HepG2 (cell line): ENCODE measurements around the gene GABRG3. TPM values are rescaled to one million over a fixed set of nuclear protein-coding genes. Genes with fewer than 3 reads are reported as not detected.

Source experiments
- ATAC-seq: fragments of 200-7000 bp; cut with Tn5 transposase; 3 replicates; pipeline ENCODE4 v1.9.1; 2020; ENCODE audit warnings: mild to moderate bottlenecking, moderate library complexity
- BruUV-seq: library from RNA; stranded (reverse); fragments of 400-500 nt; replicated peaks from 2 replicates; lab custom pipeline; 2021; lab: Mats Ljungman, UMichigan
- CTCF ChIA-PET: fragments of 300-600 bp; formaldehyde crosslinking; extraction: SDS; loops from one replicate; lab custom pipeline; 2021; ENCODE audit warnings: low total read pairs, inconsistent platforms, low intra/inter-chr PET ratio; lab: Yijun Ruan, JAX
- POLR2A ChIA-PET: fragments of 350-600 bp; sonication (Branson Sonifier 250); formaldehyde crosslinking; loops from one replicate; lab custom pipeline; 2020; ENCODE audit warnings: antibody characterized with exemption, inconsistent platforms; lab: Yijun Ruan, JAX
- DNase-seq: peaks from one replicate; pipeline ENCODE4 v3.0.0-alpha.2; 2015; ENCODE audit warnings: low spot score
- FAIRE-seq: peaks from 3 replicates; lab custom pipeline; 2011; peaks lifted over from hg19 to GRCh38; lab: Jason Lieb, UNC
- H2AFZ ChIP-seq: one replicate; pipeline ENCODE4 v1.6.1; 2011; ENCODE audit warnings: low read length, inconsistent platforms
- H3K27ac ChIP-seq: fragments of 300-600 bp; 3 replicates; pipeline ENCODE4 v1.8.0; 2011; ENCODE audit warnings: mixed run types, mild to moderate bottlenecking, mixed read lengths, low read length, inconsistent platforms; ENCODE audit not compliant: insufficient read depth; ENCODE audit errors: extremely low read length
- H3K27me3 ChIP-seq, 2 experiments: fragments of 200-600 bp in 1 of 2; 2 replicates in 1 of 2; 3 replicates in 1 of 2; pipeline versions ENCODE4 v1.6.0 to v1.8.0; 2011; ENCODE audit warnings: low read length in 2 of 2, mild to moderate bottlenecking in 2 of 2, moderate library complexity in 2 of 2, inconsistent platforms in 1 of 2; ENCODE audit not compliant: insufficient read depth in 2 of 2, control insufficient read depth in 1 of 2
- H3K36me3 ChIP-seq, 2 experiments: fragments of 200-600 bp in 1 of 2; replicated peaks in 1 of 2; 2 replicates in 1 of 2; 3 replicates in 1 of 2; pipeline versions ENCODE4 v1.5.1 to v1.8.0; 2011; ENCODE audit warnings: low read length in 2 of 2, inconsistent platforms in 1 of 2; ENCODE audit not compliant: insufficient read depth in 2 of 2, control insufficient read depth in 1 of 2
- H3K4me1 ChIP-seq: 2 replicates; pipeline ENCODE4 v1.5.1; 2012; ENCODE audit warnings: low read length, inconsistent platforms; ENCODE audit not compliant: insufficient read depth
- H3K4me2 ChIP-seq: 2 replicates; pipeline ENCODE4 v1.6.0; 2011; ENCODE audit warnings: low read depth, low read length, inconsistent platforms
- H3K4me3 ChIP-seq, 3 experiments: fragments of 200-600 bp in 1 of 3; sonication (generic), shearing (Covaris generic) in 1 of 3; replicated peaks in 1 of 3; 2 replicates each; pipeline ENCODE4 v1.5.1; 2011 to 2016; ENCODE audit warnings: low read length in 3 of 3, inconsistent platforms in 2 of 3, low read depth in 2 of 3, mild to moderate bottlenecking in 2 of 3, control low read depth in 1 of 3, mixed read lengths in 1 of 3; ENCODE audit not compliant: insufficient read depth in 1 of 3
- H3K79me2 ChIP-seq: one replicate; pipeline ENCODE4 v1.6.1; 2011; ENCODE audit warnings: low read length, inconsistent platforms; ENCODE audit not compliant: insufficient read depth
- H3K9ac ChIP-seq: 2 replicates; pipeline ENCODE4 v1.6.0; 2011; ENCODE audit warnings: mild to moderate bottlenecking, low read depth, low read length, inconsistent platforms; ENCODE audit not compliant: insufficient read depth
- H3K9me3 ChIP-seq: 2 replicates; pipeline ENCODE4 v1.5.1; 2012; ENCODE audit warnings: mild to moderate bottlenecking, low read length
- H4K20me1 ChIP-seq: 2 replicates; pipeline ENCODE4 v1.6.0; 2011; ENCODE audit warnings: inconsistent platforms, mild to moderate bottlenecking, low read length, moderate library complexity; ENCODE audit not compliant: insufficient read depth
- ADNP ChIP-seq: sonication (generic); formaldehyde crosslinking; IDR thresholded peaks from 2 replicates; pipeline ENCODE4 v1.4.0; 2020; ENCODE audit warnings: missing genetic modification reagents
- GATA4 ChIP-seq: sonication (generic); IDR thresholded peaks from 2 replicates; pipeline ENCODE4 v1.6.1; 2016; ENCODE audit warnings: antibody characterized with exemption, low read depth, borderline replicate concordance
- HDAC6 ChIP-seq: fragments of 200-600 bp; sonication (generic); IDR thresholded peaks from 2 replicates; pipeline ENCODE4 v1.7.0; 2017; ENCODE audit warnings: mild to moderate bottlenecking, antibody characterized with exemption, low read length, low read depth
- HNRNPK ChIP-seq: fragments of 200-400 bp; formaldehyde crosslinking; IDR thresholded peaks from 2 replicates; pipeline ENCODE4 v1.6.1; 2018; ENCODE audit warnings: low read length, low read depth, moderate library complexity, mild to moderate bottlenecking; ENCODE audit not compliant: poor library complexity, severe bottlenecking
- MAFG ChIP-seq: sonication (generic); formaldehyde crosslinking; IDR thresholded peaks from 2 replicates; pipeline ENCODE4 v1.5.1; 2020; ENCODE audit warnings: mild to moderate bottlenecking, missing genetic modification reagents
- NONO ChIP-seq, 2 experiments: fragments of 450-650 bp in 1 of 2; sonication (generic) in 1 of 2; formaldehyde crosslinking in 1 of 2; IDR thresholded peaks in 1 of 2; conservative IDR thresholded peaks in 1 of 2; 2 replicates each; pipeline versions ENCODE4 v1.6.1 to v1.8.0; 2017 to 2022; ENCODE audit warnings: mild to moderate bottlenecking in 1 of 2, missing genetic modification reagents in 1 of 2, moderate library complexity in 1 of 2
- SNAI1 ChIP-seq: sonication (generic); formaldehyde crosslinking; IDR thresholded peaks from 2 replicates; pipeline ENCODE4 v1.5.0; 2020; ENCODE audit warnings: mild to moderate bottlenecking, missing genetic modification reagents, borderline replicate concordance
- TBL1XR1 ChIP-seq: fragments of 150-350 bp; IDR thresholded peaks from 2 replicates; pipeline ENCODE4 v1.6.1; 2014; ENCODE audit warnings: borderline replicate concordance, low read length; ENCODE audit not compliant: partially characterized antibody
- ZFP36 ChIP-seq: fragments of 150-350 bp; IDR thresholded peaks from 2 replicates; pipeline ENCODE4 v1.6.1; 2018; ENCODE audit warnings: borderline replicate concordance, low read length, low read depth; ENCODE audit not compliant: partially characterized antibody
- ZNF3 ChIP-seq: IDR thresholded peaks from 2 replicates; pipeline ENCODE4 v1.7.0; 2017; ENCODE audit warnings: inconsistent platforms
- ZNF629 ChIP-seq: sonication (generic); formaldehyde crosslinking; conservative IDR thresholded peaks from 2 replicates; pipeline ENCODE4 v1.5.0; 2020; ENCODE audit warnings: missing genetic modification reagents
- ZNF746 ChIP-seq: sonication (generic); formaldehyde crosslinking; IDR thresholded peaks from 2 replicates; pipeline ENCODE4 v1.8.0; 2022; ENCODE audit warnings: mild to moderate bottlenecking, missing genetic modification reagents
- ZNF777 ChIP-seq: sonication (generic); formaldehyde crosslinking; IDR thresholded peaks from 2 replicates; pipeline ENCODE4 v1.4.0; 2020; ENCODE audit warnings: missing genetic modification reagents
- ZSCAN9 ChIP-seq: IDR thresholded peaks from 2 replicates; pipeline ENCODE4 v1.6.1; 2016; ENCODE audit warnings: borderline replicate concordance
- WGBS: methylation state at CpG from one replicate; pipeline ENCODE4 v1.1.6; 2017; ENCODE audit warnings: low lambda C conversion rate; 5-methylcytosine and 5-hydroxymethylcytosine counted together
- in situ Hi-C: cut with HindIII; loops from 2 replicates; pipeline ENCODE4 v1.10.0; 2017; ENCODE audit warnings: low pct_unique_long_range_greater_than_20kb; ENCODE audit not compliant: extremely low pct_ligation_motif_present
- intact Hi-C: fragments of 100-400 bp; cut with micrococcal nuclease; formaldehyde crosslinking; loops from one replicate; pipeline ENCODE4 v1.10.0; 2022; ENCODE audit not compliant: unreplicated experiment
- polyA plus RNA-seq, 8 experiments: library from polyadenylated mRNA; depleted of rRNA in 3 of 8; stranded (reverse) in 7 of 8; unstranded in 1 of 8; fragments of >200 nt; fragmentation: Illumina TruSeq in 4 of 8; extraction: Trizol in 4 of 8; gene quantifications; 2 replicates each; pipeline versions ENCODE4 v1.2.1 to v1.2.3, GENCODE V29; 2011 to 2016; ENCODE audit warnings: low read depth in 4 of 8, missing spikeins in 1 of 8, mixed read lengths in 1 of 8; ENCODE audit not compliant: insufficient read depth in 1 of 8
- total RNA-seq, 5 experiments: library from RNA; depleted of rRNA; stranded (reverse); fragments of >200 nt; fragmentation: Illumina TruSeq; extraction: Trizol; gene quantifications; 2 replicates each; pipeline ENCODE4 v1.2.3, GENCODE V29; 2016; ENCODE audit warnings: low read depth in 1 of 5
- TF ChIP-seq, protein P1 (sequence below): sonication (generic); formaldehyde crosslinking; IDR thresholded peaks from 2 replicates; pipeline ENCODE4 v1.9.0; 2021; ENCODE audit warnings: missing genetic modification reagents, borderline replicate concordance
- TF ChIP-seq, protein P2 (sequence below): fragments of 450-650 bp; IDR thresholded peaks from 2 replicates; pipeline ENCODE4 v1.6.1; 2017
- TF ChIP-seq, protein P3 (sequence below): sonication (generic); formaldehyde crosslinking; IDR thresholded peaks from 2 replicates; pipeline ENCODE4 v1.4.0; 2020; ENCODE audit warnings: missing genetic modification reagents

Gene GABRG3
- total and polyA plus RNA-seq, 2 of the 13 experiments (the other 11 are each of a cell fraction or from before 2014, with no cell fraction given): not detected

DNA sequence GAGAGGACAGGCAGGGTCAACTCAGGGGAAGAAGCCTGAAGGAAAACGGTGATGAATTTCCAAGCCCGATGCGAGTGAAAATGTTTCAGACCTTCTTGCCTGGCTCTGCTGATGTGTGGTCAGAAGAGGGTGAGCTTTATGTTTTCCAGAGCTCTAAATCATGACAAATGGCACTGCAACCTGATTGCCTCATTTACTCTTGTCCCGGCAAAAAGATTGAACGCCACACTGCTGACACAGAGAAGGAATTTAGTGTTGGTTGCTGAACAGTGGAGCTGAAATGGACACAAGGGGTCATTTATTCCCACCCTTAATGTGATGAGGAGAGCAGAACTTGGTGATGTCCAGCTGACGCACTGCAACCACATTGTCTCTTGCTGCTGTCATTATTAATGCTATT is 36.1 kb upstream of the GABRG3 start:
- BruUV-seq: no TSS peak
- FAIRE-seq (no peak), DNase-seq (no peak), ATAC-seq (no peak)
- Histone ChIP-seq H3K9me3 (no peaks in the 10 kb centered on the region), H3K36me3 (no peaks in the 10 kb centered on the region), H3K4me1 (no peaks in the 10 kb centered on the region), H3K4me3 (no peak overlapping the region), H2AFZ (no peak overlapping the region), H3K79me2 (no peaks in the 10 kb centered on the region), H3K4me2 (no peak overlapping the region), H3K27me3 (no peaks in the 10 kb centered on the region), H3K9ac (no peak overlapping the region), H4K20me1 (no peaks in the 10 kb centered on the region), H3K27ac (no peak overlapping the region)
- in situ Hi-C loops (no loop called here), intact Hi-C loops (no loop called here)
- ChIA-PET CTCF (no interaction called here), POLR2A (no interaction called here)
- WGBS: 25% methylated on average over 6 of the region's 6 CpGs
- TF ChIP-seq ZNF3 (CRISPR knock-in tag): no peak
- TF ChIP-seq, protein P1, sequence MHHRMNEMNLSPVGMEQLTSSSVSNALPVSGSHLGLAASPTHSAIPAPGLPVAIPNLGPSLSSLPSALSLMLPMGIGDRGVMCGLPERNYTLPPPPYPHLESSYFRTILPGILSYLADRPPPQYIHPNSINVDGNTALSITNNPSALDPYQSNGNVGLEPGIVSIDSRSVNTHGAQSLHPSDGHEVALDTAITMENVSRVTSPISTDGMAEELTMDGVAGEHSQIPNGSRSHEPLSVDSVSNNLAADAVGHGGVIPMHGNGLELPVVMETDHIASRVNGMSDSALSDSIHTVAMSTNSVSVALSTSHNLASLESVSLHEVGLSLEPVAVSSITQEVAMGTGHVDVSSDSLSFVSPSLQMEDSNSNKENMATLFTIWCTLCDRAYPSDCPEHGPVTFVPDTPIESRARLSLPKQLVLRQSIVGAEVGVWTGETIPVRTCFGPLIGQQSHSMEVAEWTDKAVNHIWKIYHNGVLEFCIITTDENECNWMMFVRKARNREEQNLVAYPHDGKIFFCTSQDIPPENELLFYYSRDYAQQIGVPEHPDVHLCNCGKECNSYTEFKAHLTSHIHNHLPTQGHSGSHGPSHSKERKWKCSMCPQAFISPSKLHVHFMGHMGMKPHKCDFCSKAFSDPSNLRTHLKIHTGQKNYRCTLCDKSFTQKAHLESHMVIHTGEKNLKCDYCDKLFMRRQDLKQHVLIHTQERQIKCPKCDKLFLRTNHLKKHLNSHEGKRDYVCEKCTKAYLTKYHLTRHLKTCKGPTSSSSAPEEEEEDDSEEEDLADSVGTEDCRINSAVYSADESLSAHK: no peak
- no peak for TF ChIP-seq MAFG
- no peak for TF ChIP-seq NONO (IDR thresholded peaks at IDR 0.05)
- no peak for TF ChIP-seq NONO (CRISPR knock-in tag; conservative IDR thresholded peaks at IDR 0.05)
- TF ChIP-seq, protein P2, sequence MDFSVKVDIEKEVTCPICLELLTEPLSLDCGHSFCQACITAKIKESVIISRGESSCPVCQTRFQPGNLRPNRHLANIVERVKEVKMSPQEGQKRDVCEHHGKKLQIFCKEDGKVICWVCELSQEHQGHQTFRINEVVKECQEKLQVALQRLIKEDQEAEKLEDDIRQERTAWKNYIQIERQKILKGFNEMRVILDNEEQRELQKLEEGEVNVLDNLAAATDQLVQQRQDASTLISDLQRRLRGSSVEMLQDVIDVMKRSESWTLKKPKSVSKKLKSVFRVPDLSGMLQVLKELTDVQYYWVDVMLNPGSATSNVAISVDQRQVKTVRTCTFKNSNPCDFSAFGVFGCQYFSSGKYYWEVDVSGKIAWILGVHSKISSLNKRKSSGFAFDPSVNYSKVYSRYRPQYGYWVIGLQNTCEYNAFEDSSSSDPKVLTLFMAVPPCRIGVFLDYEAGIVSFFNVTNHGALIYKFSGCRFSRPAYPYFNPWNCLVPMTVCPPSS: no peak
- TF ChIP-seq SNAI1 (CRISPR knock-in tag): no peak
- TF ChIP-seq ZNF746 (CRISPR knock-in tag): no peak
- no peak for TF ChIP-seq HNRNPK
- no peak for TF ChIP-seq HDAC6
- no peak for TF ChIP-seq ZNF777 (CRISPR knock-in tag)
- TF ChIP-seq, protein P3, sequence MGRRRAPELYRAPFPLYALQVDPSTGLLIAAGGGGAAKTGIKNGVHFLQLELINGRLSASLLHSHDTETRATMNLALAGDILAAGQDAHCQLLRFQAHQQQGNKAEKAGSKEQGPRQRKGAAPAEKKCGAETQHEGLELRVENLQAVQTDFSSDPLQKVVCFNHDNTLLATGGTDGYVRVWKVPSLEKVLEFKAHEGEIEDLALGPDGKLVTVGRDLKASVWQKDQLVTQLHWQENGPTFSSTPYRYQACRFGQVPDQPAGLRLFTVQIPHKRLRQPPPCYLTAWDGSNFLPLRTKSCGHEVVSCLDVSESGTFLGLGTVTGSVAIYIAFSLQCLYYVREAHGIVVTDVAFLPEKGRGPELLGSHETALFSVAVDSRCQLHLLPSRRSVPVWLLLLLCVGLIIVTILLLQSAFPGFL (CRISPR knock-in tag): no peak
- TF ChIP-seq TBL1XR1: no peak
- TF ChIP-seq ADNP: no peak
- no peak for TF ChIP-seq ZFP36
- no peak for TF ChIP-seq GATA4
- TF ChIP-seq ZSCAN9 (CRISPR knock-in tag): no peak
- TF ChIP-seq ZNF629 (CRISPR knock-in tag): no peak
